DMS53 (cell line): Measurements from ENCODE around the gene LY6G6C.
"Not testable (repeated sequence)": the region's sequence is repeated elsewhere in the genome, so short reads cannot be mapped to it uniquely, and the experiment has no call there.

Source experiments
- DNase-seq: peaks from one replicate; lab custom pipeline; 2025; lab: John Stamatoyannopoulos, UW

Gene LY6G6C

GRCh38 chr6:31727034-31727716 is 5.6 kb upstream of the LY6G6C start:
- DNase-seq: no peak

GRCh38 chr6:31725502-31726350 is 4.2 kb upstream of the LY6G6C start:
- no peak for DNase-seq

GRCh38 chr6:31723980-31724691 is 2.6 kb upstream of the LY6G6C start:
- no peak for DNase-seq

GRCh38 chr6:31723245-31723979 is 1.9 kb upstream of the LY6G6C start, which contains the start of gene MPIG6B:
TSS of gene MPIG6B (plus strand) at chr6:31723373. CDS start at chr6:31723384, 11 bp downstream.
- no peak for DNase-seq

GRCh38 chr6:31722173-31722572 is 627 bp upstream of the LY6G6C start:
- no peak for DNase-seq

- DNase-seq: no peak
Observed at GRCh38 chr6:31720196-31720770, 1.3 kb downstream of the LY6G6C start.

- no peak for DNase-seq
Observed at GRCh38 chr6:31719001-31719400, 2.5 kb downstream of the LY6G6C start.

GRCh38 chr6:31718265-31718664 is 3.3 kb downstream of the LY6G6C start:
- DNase-seq: peak; percentile 93

- DNase-seq: peak; percentile 34
Observed at GRCh38 chr6:31717499-31718222, 3.9 kb downstream of the LY6G6C start.

- DNase-seq: no peak
Observed at GRCh38 chr6:31715022-31715958, 6.3 kb downstream of the LY6G6C start, which contains the start of gene LY6G6D. TSS of gene LY6G6D (plus strand) at chr6:31715348. CDS start at chr6:31715356, 8 bp downstream.

GRCh38 chr6:31713991-31714684 is 7.4 kb downstream of the LY6G6C start:
- no peak for DNase-seq

- no peak for DNase-seq
Observed at GRCh38 chr6:31713465-31713864, 8.1 kb downstream of the LY6G6C start.

GRCh38 chr6:31712296-31712695 is 9.2 kb downstream of the LY6G6C start:
- DNase-seq: peak; percentile 46

GRCh38 chr6:31711233-31711632 is 10.3 kb downstream of the LY6G6C start:
- DNase-seq: no peak

GRCh38 chr6:31710523-31711219 is 10.9 kb downstream of the LY6G6C start:
- no peak for DNase-seq

- not testable (repeated sequence) for DNase-seq
Observed at GRCh38 chr6:31709157-31709556, 12.4 kb downstream of the LY6G6C start.

- DNase-seq: no peak
Observed at GRCh38 chr6:31708224-31708623, 13.3 kb downstream of the LY6G6C start.

GRCh38 chr6:31707701-31708100 is 13.8 kb downstream of the LY6G6C start:
- DNase-seq: no peak
